Renal cortex interstitium (tissue), 11 donors: ENCODE results near the gene UBAP2. TPM values are rescaled to one million over a fixed set of nuclear protein-coding genes. Genes with fewer than 3 reads are reported as not detected.
"Not testable (repeated sequence)": the region's sequence is repeated elsewhere in the genome, so short reads cannot be mapped to it uniquely, and the experiment has no call there.

Source experiments
- DNase-seq, 11 donors: peaks; one replicate each; pipeline ENCODE4 v3.0.0-alpha.2; 2013; ENCODE audit warnings: low read depth in 9 of 11, low spot score in 4 of 11; ENCODE audit errors: extremely low read depth in 1 of 11
- polyA plus RNA-seq, 3 donors: library from polyadenylated mRNA; unstranded; fragments of 120-200 nt; gene quantifications; one replicate each; pipeline ENCODE4 v1.2.1, GENCODE V29; 2013; ENCODE audit not compliant: insufficient read length in 3 of 3

The UBAP2 gene
- polyA plus RNA-seq, 3 donors = 37.1 to 43.5 (median 41.2) TPM

DNA sequence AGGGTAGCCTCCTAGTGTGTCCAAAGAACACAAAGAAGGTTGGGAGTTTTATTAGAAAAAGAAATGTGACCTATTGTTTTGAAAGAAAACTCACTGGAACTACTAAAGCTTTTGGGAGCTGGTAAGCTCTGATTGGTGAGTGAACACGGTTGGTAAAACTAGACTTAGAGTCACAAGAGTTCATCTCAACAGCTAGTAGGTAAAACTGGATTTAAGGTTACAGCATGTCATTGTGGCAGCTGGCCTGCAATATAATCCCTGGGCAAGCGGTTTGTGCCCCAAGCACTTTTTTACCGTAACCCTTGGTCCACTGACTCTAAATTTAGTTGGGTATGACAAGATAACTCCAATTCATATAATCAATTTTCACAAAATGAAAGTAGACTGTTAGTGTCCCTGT lies 47.4 kb downstream of the UBAP2 start:
- no peak for DNase-seq

DNA sequence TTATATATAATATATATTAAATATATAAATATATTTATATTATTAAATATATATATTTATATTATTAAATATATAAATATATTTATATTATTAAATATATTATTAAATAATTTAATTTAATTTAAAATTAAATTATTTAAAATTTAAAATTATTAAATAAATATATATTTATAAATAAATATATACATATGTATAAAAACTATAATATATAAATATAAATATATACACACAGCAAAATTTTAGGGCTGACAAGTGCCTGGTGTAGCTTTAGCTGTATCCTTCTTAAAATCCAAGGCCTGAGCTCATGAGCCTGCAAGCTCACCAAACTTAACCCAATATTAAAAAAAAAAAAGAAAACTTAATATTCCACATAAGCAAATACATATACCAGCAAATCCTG lies 53.2 kb downstream of the UBAP2 start:
- DNase-seq = no peak

DNA sequence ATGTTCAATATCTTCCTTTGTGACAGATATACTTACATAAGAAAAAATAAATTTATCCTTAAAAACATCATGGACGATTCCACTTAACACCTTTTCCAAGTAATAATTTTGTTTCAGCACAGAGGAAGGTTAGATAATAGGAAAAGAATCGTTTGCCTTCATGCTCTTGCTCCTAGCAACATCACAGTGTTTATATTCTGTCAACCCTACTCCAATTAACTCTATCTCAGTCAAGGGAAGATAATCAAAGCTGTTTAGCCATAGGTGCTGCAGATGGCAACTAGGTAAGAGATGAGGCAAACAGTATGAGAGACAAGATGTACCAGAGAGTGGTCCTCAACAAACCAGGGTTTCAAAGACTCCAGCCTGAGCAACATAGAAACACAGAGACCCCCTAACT lies 55.6 kb downstream of the UBAP2 start:
- DNase-seq = no peak

DNA sequence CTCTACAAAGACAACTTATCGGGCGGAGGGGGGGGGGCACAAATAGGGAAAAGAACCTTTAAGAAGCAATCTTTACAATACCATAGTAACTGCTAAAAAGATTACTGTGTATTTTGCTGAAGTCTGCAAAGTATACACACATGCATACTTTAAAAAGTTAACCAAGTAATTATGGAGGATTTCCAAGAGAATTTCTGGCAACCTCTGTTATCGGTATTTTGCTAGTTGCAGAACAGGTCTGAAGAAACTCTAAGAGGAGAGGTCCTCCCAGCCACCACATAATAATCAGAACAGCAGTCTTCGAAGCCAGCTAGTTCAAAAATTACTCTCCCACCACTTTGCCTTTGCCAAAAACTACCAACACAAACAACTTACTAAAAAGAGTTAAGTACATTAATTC lies 56.1 kb downstream of the UBAP2 start:
- no peak for DNase-seq

DNA sequence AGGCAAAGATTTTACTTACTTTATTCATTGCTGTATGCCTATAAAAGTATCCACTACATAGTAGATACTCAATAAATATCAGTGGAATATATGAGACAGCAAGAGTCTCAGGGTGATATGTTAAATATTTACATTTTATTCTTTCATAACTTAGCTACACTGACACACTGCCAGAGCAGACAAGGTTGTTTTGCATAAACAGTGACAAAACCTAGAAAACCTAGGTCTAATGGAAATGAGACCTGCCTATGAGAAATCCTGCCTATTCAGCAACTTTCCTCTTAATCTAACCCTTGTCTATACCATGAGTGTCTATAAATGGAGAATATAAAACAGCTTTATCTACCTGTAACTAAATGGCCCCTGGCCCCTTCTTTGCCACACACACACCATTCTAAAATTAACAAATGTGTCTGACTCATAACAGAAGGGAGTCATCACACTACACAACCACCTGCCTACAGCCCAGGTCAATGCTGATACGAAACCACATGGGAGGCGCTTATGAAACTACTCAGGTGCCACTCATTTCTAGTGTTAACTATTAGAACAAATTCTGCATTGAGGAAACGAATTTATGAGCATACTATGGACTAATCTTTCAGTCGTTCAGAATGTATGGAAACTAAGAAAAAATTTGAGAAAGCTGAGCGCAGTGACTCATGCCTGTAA lies 60.3 kb downstream of the UBAP2 start:
- DNase-seq = no peak

DNA sequence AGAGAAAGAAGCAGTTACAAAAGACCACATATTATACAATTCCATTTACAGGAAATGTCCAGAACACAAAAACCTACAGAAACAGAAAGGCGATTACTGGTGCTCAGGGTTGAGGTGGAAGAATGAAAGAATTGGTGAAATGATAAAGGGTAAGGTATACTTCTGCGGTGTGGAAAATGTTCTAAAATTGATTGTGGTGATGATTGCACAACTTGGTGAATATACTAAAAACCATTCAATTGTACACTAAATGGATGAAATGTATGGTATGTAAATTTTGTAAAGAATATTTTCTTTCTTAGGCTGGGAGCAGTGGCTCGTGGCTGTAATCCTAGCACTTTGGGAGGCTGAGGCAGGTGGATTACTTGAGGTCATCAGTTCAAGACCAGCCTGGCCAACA lies 72.3 kb downstream of the UBAP2 start:
- no peak for DNase-seq

DNA sequence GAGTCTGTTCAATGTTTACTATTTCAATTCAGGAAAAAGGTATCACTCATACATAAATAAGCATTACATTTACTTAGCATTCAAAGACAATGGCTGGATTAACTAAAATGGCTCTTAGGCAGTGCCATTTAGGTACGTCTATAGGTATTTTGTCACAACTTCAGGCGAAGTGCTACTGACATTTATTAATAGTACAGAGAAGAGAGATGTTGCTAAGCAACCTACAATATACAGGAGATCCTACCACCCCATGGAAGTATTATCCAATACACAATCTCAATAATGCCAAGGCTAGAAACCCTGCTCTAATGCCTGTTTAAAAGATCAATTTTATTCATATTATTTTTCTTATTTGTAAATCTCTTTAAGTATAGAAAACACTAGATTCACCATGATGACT lies 76.0 kb downstream of the UBAP2 start:
- no peak for DNase-seq

DNA sequence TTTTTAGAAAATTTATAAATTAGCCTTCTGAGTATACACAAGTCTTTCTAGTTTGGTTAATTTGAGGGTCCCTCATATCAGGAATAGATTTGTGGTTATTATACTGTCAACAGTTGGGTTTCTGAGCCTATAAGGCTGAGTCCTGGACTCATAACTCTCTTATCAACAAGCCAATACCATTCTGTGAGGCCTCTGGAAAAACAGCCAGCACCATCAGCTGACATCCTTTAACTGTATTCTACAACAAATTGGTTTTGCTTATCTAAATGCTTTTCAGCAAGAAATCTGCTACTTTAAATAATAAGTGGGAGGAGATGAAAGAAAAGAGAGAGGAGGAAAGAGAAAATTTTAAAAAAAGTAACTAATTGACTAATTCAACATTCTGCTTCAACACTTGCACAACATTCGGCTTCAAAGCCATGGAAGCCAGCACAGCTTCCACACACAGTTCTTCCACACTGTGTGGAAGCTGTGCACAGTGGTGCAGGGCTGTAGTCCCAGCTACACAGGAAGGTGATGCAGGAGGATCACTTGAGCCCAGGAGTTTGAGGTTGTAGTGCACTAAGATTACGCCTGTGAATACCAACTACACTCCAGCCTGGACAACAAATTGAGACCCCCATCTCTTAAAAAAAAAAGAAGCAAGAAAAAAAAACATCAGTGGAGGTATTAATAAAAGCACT lies 84.5 kb downstream of the UBAP2 start:
- no peak for DNase-seq

DNA sequence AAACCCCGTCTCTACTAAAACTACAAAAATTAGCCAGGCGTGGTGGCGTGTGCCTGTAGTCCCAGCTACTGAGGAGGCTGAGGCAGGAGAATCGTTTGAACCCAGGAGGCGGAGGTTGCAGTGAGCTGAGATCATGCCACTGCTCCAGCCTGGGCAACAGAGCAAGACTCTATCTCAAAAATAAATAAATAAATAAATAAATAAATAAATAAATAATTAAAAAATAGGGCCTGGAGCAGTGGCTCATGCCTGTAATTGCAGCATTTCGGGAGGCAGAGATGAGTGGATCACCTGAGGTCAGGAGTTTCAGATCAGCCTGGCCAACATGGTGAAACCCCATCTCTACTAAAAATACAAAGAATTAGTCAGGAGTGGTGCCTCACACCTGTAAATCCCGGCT lies 86.2 kb downstream of the UBAP2 start:
- not testable (repeated sequence) for DNase-seq

DNA sequence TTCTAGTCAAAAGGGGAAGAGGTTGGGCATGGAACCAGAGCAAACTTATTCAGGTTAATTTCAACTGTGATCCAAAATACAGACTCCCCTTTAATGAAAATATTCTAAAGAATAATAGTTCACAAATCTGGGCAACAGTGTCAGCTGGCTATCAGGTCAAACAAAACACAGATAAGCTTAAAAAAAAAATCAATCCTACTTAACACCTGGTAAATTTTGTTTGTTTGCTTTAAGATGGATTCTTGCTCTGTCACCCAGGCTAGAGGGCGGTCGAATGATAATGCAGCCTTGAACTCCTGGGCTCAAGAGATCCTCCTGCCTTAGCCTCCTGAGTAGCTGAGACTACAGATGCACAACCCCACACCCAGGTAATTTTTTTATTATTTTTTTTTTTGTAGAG lies 89.0 kb downstream of the UBAP2 start:
- no peak for DNase-seq

DNA sequence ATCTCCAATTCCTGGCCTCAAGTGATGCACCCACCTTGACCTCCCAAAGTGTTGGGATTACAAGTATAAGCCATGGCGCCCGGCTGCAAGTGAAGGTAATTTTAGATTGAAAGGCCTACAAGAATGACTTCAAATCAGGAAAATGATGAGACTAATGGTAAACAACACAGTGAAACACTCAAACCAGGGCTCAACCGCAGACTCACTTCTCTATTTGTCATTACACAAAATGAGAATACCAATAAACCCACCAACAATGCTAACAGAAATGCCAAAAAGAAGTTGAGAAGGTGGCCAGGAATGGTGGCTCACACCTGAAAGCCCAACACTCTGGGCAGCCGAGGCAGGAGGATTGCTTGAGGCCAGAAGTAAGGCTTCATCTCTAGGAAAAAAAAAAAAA lies 92.1 kb downstream of the UBAP2 start:
- DNase-seq = no peak

DNA sequence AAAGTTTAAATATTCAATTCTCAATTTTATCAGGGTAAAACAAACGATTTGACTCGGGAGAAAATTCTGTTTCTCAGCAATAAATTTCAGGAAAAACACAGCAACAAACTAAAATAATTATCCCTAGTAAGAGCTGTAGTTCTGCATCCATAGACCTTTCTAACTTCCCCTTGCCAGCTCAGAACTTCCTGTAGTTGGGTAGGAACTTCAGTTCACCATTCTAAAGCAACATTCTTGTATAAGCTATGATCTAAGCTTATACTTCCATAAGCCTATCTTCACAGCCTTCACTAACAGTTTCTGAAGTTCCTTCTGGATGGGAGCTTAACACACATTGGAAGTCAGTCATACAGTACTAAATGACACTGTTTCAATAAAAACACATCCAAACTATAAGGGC lies 96.6 kb downstream of the UBAP2 start:
- DNase-seq = no peak

DNA sequence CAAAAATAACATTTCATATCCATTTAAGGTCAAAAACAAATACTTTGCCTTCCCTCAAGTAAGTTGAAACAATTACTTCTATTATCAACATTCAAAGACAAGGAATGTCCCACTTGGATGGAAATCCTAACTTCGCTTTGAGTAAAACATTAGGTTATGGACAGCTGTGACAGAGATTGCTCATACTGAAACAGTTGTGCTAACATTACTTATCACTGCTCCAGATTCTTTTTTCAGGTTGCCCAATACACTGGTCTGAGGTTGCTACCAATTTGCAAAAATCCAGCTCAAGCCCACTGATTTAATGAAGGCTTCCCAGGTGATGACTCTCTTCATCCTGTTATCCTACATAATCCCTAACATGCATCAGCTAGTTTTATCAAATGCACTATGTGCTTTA lies 98.3 kb downstream of the UBAP2 start:
- no peak for DNase-seq

DNA sequence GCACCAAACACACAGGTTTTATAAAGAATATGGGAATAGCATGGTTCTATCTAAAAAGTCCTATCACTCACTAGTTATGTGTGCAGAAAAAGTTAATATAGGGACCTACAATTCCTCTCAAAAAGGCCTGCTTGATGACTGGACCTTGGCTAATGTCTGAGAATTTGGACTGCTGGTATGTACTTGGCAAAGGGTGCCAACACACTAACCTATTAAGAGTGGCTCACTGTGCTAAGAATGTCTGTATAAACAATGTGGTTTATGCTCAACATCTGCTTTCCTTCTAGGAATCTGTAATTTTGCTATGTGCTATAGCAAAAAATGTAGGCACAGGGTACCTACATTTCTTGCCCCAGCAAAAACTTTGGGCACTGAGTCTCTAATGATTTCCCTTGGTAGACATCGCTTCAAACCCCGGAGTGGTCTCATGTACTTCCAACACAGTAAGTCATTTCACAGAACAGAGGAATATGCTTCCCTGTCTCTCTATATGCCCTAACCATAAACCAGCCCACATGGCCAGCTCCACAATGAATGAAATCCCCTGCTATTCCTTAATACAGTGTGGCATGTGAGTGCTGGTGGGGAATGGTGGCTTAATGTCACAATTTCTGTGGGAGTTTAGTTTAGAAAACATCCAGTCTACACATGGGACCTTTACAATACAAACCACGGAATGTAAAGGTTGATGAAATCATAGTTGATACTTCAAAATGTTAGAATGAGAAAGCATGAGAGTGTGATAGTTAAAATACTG lies 101.7 kb downstream of the UBAP2 start:
- no peak for DNase-seq

DNA sequence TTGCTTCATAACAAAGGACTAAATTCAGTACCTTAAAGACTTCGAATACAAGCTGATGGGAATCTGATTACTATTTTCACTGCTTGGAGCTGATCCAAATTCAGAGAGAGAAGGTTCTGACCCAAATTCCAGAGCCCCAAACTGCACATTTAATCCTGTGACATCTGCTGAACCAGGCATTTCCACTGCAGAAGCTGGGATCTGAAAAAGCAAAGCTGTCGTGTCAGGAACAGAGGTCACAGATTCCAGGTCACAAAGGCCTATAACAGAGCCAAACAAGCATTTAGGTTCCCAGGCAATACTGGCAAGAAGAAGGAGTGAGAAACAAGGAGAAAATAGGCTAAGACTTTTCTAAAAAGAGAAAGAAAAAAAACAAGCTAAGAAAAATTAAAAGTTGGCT lies 105.3 kb downstream of the UBAP2 start:
- no peak for DNase-seq

DNA sequence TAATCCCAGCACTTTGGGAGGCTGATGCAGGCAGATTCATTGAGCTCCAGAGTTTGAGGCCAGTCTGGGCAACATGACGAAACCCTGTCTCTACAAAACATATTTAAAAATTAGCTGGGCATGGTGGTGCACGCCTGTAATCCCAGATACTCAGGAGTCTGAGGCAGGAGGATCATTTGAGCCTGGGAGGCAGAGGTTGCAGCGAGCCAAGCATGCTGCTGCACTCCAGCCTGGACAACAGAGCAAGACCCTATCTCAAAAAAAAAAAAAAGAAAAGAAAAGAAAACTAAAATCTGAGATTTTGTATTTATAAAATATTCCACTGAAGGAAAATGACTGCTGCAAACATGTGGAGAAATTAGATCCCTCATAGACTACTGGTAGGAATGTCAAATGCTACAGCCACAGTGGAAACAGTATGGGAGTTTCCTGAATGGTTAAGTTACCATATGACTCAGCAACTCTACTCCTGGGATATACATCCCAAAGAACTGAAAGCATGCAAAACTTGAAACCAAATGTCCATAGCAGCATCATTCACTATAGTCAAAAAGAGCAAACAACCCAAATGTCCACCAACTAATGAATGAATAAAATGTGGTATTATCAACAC lies 106.1 kb downstream of the UBAP2 start:
- no peak for DNase-seq

DNA sequence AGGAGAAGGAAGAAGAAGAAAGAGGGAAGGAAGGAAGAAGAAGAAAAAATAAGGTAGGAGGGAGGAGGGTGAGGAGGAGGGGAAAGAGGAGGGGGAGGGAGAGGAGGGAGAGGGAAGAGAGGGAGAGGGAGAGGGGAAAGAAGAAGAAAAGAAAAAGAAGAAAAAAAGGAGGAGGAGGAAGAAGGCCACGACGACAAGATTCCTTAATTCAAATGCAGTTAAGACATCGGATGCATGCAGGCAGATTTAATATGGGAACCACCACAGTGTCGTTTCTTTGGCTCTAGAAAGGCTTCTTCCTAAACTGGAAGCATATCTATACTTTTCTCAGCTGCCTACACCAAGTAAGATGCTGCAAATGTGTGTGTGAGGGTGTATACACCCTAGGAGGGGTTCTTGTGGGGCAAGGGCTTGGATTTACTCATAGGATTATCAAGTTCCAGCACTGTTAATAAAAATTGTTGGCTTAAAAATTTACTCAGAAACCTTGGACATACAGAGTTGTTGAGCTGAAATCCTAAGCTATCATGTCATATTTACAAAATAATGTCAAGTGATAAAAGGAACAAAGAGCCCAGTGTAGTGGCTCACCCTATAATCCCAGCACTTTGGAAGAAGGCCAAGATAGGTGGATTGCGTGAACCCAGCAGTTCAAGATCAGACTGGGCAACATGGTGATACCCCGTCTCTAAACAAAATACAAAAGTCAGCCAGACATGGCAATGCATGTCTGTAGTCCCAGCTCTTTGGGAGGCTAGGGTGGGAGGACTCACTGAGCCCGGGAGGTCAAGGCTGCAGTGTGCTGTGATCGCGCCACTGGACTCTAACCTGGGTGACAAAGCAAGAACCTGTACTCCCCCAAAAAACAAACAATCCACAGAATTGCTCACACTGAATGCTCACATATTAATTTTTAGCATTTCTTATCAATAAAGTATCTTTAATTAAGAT lies 108.5 kb downstream of the UBAP2 start:
- DNase-seq = no peak

DNA sequence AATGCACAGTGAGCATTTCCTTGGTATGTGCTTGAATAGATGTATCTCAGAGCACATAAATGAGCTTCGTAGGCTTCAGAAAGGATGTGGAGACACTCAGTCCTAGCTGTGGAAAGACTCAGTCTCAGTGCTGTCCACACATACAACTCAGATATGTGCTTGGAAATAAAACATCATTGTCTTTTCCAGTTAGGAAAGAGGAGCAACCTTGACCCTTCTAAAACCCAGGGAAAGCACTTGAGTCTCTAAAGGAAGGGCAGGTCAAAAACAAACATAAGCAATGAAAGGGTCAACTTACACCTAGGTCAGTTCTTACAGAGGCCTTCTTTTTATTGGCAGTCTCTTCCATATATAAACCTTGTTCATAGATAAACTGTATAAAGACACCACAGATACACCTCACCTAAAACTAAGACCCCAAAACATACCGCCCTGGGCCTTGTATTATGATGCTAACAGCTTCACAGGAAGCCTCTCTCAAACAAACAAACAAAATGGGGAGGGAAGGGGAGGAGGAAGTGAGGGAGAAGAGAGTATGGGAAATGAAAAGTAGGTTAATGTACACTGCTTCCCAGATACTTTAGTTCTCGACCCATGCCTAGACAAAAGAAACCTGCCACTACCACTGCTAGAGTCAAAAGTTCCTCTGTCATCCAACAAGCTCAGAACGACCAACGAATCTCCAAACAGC lies 114.4 kb downstream of the UBAP2 start:
- no peak for DNase-seq
